Left lung (tissue), 10 donors: ENCODE results near the gene HTRA3. TPM values are rescaled to one million over a fixed set of nuclear protein-coding genes. Genes with fewer than 3 reads are reported as not detected.

Source experiments
- ATAC-seq: fragments of 200-7000 bp; cut with Tn5 transposase; one replicate; pipeline ENCODE4 v1.9.1; 2020; ENCODE audit warnings: moderate library complexity
- DNase-seq, 4 donors: peaks; one replicate each; pipeline ENCODE4 v3.0.0-alpha.2; 2013 to 2020
- H3K27ac ChIP-seq, 2 donors: fragments of 200-600 bp; sonication (generic) in 1 of 2; one replicate each; pipeline versions ENCODE4 v1.5.0 to v1.8.0; 2020 to 2021
- H3K27me3 ChIP-seq, 2 donors: fragments of 200-600 bp; sonication (generic) in 1 of 2; one replicate each; pipeline versions ENCODE4 v1.5.0 to v1.8.0; 2020 to 2021
- H3K36me3 ChIP-seq, 2 donors: fragments of 200-600 bp; sonication (generic) in 1 of 2; one replicate each; pipeline versions ENCODE4 v1.5.0 to v1.8.0; 2020 to 2021
- H3K4me1 ChIP-seq, 2 donors: fragments of 200-600 bp; one replicate each; pipeline ENCODE4 v1.8.0; 2021
- H3K4me3 ChIP-seq, 2 donors: fragments of 200-600 bp; sonication (generic) in 1 of 2; one replicate each; pipeline versions ENCODE4 v1.5.0 to v1.8.0; 2020 to 2021; ENCODE audit warnings: mild to moderate bottlenecking in 1 of 2
- H3K9me3 ChIP-seq, 2 donors: fragments of 200-600 bp; sonication (generic) in 1 of 2; one replicate each; pipeline versions ENCODE4 v1.5.0 to v1.8.0; 2020 to 2021
- intact Hi-C, 2 donors: fragments of 100-400 bp; cut with DNase I; formaldehyde crosslinking; loops; one replicate each; pipeline versions ENCODE4 v1.11.2 to v1.14.2; 2022
- polyA plus RNA-seq, 6 donors: library from polyadenylated mRNA; unstranded; fragments of 120-200 nt; gene quantifications; one replicate each; pipeline ENCODE4 v1.2.1, GENCODE V29; 2013; ENCODE audit not compliant: insufficient read length in 6 of 6
- total RNA-seq, 2 donors: library from RNA; stranded (reverse); fragmentation: NEBNext Ultra II Directional; extraction: Animal tissue kit (Norgen Biotek cat#: 25700); gene quantifications; one replicate each; pipeline ENCODE4 v1.2.1, GENCODE V29; 2021
- TF ChIP-seq, protein P1 (sequence below), 2 donors: fragments of 200-600 bp; sonication (generic) in 1 of 2; IDR thresholded peaks; one replicate each; pipeline versions ENCODE4 v1.5.0 to v1.8.0; 2021; ENCODE audit warnings: antibody characterized with exemption in 2 of 2
- donor health status: DM: no; HTN: yes; CAD: no.
- donor health status: DM: no; HTN: no; CAD: no.

The HTRA3 gene
- total and polyA plus RNA-seq, 8 donors: 9.7 to 18.3 (median 12.1) TPM

DNA sequence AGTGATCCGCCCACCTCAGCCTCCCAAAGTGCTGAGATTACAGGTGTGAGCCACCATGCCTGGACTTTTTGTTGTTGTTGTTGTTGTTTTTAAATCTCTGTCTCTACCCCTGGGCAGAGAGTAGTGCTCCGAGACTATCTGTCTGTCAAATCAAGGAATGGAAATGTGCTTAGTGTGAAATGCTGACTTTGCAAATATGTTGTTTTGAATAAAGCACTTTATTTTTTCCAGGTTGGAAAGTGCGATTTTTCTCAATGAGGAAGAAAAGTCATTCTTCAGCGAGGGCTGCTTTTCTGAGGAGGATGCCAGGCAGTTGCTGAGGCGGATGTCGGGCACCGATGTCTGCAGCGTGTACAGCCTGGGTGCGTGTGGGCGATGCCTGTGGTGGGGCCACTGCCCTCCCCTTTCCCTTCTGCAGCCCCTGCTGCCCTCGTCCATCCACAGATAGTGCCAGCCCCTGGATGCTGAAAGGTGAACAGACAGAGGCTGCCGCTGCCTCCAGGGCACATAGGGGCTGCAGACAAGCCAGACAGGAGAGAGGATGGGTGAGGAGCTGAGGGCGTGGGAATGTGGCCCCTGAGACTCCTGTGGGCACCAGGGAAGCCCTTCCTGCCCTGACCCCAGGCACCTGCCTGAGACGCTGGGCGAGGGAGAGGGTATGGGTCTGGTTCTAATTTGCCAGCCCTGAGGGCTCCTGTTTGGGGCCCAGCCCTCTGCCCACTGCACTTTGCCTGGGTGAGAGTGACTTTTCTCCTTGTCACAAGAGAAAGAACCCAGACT is 46.8 kb upstream of the HTRA3 start:
- DNase-seq: peak in 1 of 4 donors; percentile 48
- Histone ChIP-seq H3K4me1 (peaks cover under 1 to 34% of the 10 kb centered on the region in 2 donors), H3K9me3 (no peaks in the 10 kb centered on the region), H3K27me3 (no peaks in the 10 kb centered on the region), H3K36me3 (peaks cover 0 to 88% of the 10 kb centered on the region in 2 donors), H3K27ac (no peak overlapping the region), H3K4me3 (no peak overlapping the region)
- intact Hi-C loops: no loop called here
- TF ChIP-seq, protein P1, sequence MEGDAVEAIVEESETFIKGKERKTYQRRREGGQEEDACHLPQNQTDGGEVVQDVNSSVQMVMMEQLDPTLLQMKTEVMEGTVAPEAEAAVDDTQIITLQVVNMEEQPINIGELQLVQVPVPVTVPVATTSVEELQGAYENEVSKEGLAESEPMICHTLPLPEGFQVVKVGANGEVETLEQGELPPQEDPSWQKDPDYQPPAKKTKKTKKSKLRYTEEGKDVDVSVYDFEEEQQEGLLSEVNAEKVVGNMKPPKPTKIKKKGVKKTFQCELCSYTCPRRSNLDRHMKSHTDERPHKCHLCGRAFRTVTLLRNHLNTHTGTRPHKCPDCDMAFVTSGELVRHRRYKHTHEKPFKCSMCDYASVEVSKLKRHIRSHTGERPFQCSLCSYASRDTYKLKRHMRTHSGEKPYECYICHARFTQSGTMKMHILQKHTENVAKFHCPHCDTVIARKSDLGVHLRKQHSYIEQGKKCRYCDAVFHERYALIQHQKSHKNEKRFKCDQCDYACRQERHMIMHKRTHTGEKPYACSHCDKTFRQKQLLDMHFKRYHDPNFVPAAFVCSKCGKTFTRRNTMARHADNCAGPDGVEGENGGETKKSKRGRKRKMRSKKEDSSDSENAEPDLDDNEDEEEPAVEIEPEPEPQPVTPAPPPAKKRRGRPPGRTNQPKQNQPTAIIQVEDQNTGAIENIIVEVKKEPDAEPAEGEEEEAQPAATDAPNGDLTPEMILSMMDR (IDR thresholded peaks at IDR 0.05): no peak
- ATAC-seq: no peak

GRCh38 chr4:8224267-8224974 is 45.1 kb upstream of the HTRA3 start:
- DNase-seq: peak in 1 of 4 donors; percentile 49
- peaks cover 11 to 46% of the 10 kb centered on the region in 2 donors for H3K4me1 ChIP-seq
- H3K4me3 ChIP-seq: no peak overlapping the region
- no peaks in the 10 kb centered on the region for H3K9me3 ChIP-seq
- TF ChIP-seq, protein P1 (IDR thresholded peaks at IDR 0.05): no peak
- no peak overlapping the region for H3K27ac ChIP-seq
- ATAC-seq: no peak
- intact Hi-C loops: no loop called here
- no peaks in the 10 kb centered on the region for H3K27me3 ChIP-seq
- peaks cover 0 to 81% of the 10 kb centered on the region in 2 donors for H3K36me3 ChIP-seq

DNA sequence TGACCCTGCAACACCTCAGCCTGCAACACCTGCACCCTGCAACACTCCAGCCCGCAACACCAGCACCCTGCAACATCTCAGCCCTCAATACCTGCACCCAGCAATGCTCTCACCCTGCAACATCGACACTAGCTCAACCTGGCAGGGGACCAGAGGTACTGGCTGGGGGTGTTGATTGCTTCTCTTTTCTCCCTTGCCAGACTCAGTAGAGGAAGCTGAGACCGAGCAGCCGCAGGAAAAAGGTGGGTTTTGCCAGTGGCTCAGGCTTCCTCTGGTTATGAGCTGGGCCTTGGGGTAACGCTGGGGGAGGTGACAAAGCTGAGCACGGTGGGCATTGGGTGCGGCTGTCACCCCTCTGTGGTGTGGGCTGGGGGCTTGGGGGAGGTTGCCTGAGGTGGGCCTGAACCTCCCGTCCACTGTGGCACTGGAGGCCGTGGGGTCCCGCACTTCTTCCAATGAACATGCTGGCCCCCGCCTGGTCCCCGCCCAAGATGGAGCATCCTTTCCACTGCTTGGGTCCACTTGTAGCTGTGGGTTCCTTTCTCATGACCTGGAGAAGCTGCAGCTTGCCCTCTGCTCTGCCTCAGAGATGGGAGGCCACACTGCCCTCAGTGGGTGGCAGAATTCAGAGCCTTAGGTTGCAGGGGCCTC is 44.5 kb upstream of the HTRA3 start:
- TF ChIP-seq, protein P1 (IDR thresholded peaks at IDR 0.05): no peak
- Histone ChIP-seq H3K4me1 (peaks cover 11 to 39% of the 10 kb centered on the region in 2 donors), H3K27ac (no peak overlapping the region), H3K36me3 (peaks cover 0 to 74% of the 10 kb centered on the region in 2 donors), H3K27me3 (no peaks in the 10 kb centered on the region), H3K4me3 (no peak overlapping the region), H3K9me3 (no peaks in the 10 kb centered on the region)
- ATAC-seq (no peak), DNase-seq (peak in 1 of 4 donors; percentile 75)
- intact Hi-C loops: no loop called here

GRCh38 chr4:8225706-8226443 is 43.7 kb upstream of the HTRA3 start:
- ATAC-seq: no peak
- peak in 1 of 4 donors; percentile 28 for DNase-seq

More at GRCh38 chr4:8225706-8226443, 43.7 kb upstream of the HTRA3 start:
- H3K36me3 ChIP-seq: peaks cover 0 to 67% of the 10 kb centered on the region in 2 donors
- no peaks in the 10 kb centered on the region for H3K27me3 ChIP-seq
- TF ChIP-seq, protein P1 (IDR thresholded peaks at IDR 0.05): no peak
- no peaks in the 10 kb centered on the region for H3K9me3 ChIP-seq
- H3K4me1 ChIP-seq: peaks cover 11 to 31% of the 10 kb centered on the region in 2 donors
- no peak overlapping the region for H3K27ac ChIP-seq
- intact Hi-C loops: no loop called here
- no peak overlapping the region for H3K4me3 ChIP-seq
